GM19468 (cell line): ENCODE measurements around the gene GIGYF2.

Source experiments
- ATAC-seq: cut with Tn5 transposase; IDR thresholded peaks from one replicate; pipeline ENCODE4 v1.9.1; 2021; ENCODE audit warnings: mild to moderate bottlenecking, moderate library complexity, moderate number of reproducible peaks; ENCODE audit not compliant: unreplicated experiment; ENCODE audit errors: extremely low read depth

The GIGYF2 gene

GRCh38 chr2:232888839-232889529 lies 191.9 kb downstream of the GIGYF2 start:
- no peak for ATAC-seq

- no peak for ATAC-seq
Observed at GRCh38 chr2:232889876-232890401, 192.8 kb downstream of the GIGYF2 start.

DNA sequence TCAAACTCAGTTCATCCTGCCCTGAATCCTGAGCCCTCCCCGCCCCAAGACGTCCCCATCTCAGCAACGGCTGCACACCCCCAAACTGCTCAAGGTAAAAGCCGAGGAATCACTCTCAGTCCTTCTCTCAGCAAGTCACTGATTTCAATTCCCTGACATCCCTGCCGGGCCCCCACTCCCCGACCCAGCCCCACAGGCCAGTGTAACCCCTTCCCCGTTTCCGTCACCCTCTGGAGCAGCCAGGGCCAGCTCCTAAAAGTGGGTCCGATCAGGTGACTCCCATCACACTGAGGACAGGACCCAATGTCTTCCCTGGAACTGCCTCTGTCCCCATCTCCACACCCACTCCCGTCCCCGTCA lies 193.4 kb downstream of the GIGYF2 start:
- no peak for ATAC-seq

- no peak for ATAC-seq
Observed at GRCh38 chr2:232890896-232891601, 193.9 kb downstream of the GIGYF2 start.

DNA sequence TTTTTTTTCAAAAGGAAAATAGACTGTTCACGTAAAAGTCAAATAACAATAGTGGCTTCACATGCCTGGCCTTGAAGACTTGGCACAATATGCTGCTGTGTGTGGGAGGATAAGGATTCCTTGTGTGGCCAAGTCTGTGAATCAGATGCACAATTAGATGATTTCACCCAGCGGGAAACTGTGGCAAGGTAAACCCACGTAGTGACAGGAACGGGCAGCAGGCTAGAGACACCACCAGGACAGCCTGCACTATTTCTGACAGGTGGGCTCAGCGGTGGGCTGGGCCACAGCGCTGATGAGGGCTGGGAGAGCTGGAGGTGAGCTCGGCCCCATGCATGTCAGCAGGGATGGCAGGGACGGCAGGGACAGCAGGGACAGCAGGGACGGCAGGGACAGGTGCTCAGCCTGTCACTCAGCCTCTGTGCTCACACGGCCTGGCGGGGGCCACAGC lies 194.5 kb downstream of the GIGYF2 start:
- ATAC-seq, result no peak

- no peak for ATAC-seq
Observed at GRCh38 chr2:232892221-232892620, 195.1 kb downstream of the GIGYF2 start.

- no peak for ATAC-seq
Observed at GRCh38 chr2:232892843-232893242, 195.7 kb downstream of the GIGYF2 start.

DNA sequence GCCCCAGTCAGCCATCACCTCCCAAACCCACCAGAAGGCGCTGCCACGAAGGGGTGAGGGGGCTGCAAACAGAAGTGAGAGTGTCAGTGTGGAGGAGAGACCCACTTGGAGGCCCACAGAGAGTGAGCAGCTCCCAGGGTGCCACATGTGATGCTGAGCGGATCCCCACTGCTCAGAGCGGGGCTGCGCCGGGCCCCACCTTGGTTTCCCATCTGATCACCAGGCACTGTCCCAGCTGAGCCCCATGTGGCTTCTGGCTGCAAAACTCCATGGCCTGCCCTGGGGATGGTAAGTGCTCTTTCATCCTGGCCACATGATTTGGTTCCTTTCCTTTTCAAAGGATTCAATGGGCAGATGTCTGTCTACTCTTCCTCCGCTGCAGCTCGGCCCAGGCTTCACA lies 196.7 kb downstream of the GIGYF2 start:
- ATAC-seq, result no peak

DNA sequence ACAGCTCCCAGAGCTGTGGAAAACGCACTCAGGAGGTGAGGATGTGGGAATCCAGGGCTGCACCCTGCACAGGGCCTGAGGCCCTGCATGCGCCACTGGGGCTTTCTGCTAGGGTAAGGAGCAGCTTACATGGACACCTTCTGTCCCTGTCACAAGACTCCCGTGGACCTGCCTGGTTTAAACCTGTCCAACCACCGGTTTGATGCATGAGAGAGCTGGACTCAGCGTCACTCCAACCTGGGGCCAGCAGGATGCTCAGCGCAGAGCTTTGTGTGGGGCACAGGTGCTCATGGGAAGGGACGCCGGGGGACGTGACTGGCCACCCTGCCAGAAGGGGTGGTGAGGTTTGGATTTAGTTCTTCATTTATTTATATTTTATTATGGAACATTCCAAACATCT lies 197.1 kb downstream of the GIGYF2 start:
- no peak for ATAC-seq

DNA sequence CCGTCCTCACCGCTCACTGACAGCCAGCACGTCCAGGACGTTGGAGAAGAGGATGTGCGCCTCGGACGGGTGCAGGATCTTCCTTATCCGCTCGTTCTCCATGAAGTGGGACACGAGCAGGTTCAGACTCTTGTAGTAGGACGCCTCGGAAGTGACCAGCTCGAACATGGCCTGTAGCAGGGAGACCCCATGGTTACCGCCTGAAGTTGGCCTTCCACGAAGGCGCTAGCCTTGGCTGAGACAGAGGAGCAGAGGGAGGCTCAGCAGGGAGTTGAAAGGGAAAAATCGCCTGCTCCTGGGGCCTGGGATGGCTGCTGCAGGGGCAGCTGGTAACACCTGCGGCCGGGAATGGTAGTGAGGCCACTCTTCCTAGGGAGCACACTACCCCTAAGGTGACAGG lies 197.6 kb downstream of the GIGYF2 start:
- ATAC-seq, result no peak

- no peak for ATAC-seq
Observed at GRCh38 chr2:232896111-232896510, 199.0 kb downstream of the GIGYF2 start.

DNA sequence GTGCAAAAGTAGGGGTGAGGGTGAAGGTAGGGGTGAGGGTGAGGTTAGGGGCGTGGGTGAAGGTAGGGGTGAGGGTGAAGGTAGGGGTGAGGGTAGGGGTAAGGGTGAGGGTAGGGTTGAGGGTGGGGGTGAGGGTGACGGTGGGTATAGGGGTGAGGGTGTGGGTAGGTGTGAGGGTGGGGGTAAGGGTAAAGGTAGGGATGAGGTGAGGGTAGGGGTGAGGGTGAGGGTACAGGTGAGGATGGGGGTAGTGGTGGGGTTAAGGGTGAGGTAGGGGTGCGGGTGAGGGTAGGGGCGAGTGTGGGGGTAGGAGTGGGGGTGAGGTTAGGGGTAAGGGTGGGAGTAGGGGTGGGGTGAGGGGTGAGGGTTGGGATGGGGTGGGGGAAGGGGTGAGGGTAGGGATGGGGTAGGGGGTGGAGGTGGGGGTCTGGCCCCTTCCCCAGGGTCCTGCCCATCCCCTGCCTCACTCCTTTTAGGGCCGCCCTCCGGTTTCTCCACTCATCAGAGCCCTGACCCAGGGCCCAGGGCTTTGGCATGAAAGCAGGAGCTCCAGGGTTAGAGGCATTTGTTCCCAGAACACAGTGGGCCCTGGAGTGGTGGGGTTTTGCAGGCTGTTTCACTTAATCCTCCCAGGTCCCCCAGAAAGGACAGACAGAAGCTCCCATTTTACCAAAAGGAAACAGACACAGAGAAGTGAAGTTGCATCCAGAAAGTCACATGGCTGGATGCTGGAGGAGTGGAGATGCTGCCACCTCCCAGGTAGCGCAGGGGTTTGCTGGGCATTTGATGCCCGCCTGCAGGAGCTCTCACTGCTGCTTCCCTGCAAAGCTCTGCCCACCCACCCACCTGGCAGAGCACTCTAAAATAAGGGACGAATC lies 199.8 kb downstream of the GIGYF2 start:
- no peak for ATAC-seq

- no peak for ATAC-seq
Observed at GRCh38 chr2:232897598-232898408, 200.7 kb downstream of the GIGYF2 start.

DNA sequence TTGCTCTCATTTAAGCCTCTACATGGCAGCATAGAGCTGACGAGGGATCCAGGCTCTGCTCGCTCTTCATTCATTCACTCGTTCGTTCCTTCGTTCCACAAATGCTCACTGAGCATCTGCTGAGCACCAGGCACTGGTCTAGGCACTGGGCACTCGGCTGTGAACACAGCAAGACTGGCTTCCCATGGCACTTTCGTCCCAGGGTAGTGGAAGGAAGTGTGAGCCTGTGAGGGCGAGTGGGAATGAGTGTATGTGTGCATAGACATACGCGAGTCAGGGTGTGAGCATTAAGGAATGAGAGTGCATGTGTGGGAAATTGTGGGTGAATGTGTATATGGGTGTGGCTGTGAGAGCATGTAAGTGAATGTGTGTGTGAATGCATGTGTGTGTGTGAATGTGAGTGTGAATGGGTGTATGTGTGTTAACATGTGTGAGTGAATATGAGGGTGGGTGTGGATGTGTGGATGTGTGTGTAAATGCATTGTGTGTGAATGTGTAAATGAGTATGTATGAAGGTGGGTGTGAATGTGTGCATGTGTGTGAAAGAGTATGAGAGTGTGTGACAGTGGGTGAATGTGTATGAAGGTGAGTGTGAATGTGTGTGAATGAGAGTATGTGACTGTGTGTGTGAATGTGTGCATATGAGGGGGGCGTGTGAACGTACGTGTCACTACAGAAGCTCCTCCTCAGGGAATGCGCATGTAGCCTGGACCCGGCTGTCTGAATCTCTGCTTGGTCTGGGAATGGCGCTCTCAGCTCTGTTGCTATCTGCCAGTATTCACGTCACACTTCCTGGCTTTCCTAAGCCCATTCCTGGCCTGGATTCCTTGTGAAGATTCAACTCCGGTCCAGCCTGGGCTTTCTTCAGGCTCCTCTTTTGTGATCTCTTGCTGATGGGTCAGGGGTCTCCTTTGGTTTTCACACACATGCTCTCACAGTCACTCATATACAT lies 201.7 kb downstream of the GIGYF2 start:
- no peak for ATAC-seq

GRCh38 chr2:232900811-232901735 lies 203.9 kb downstream of the GIGYF2 start:
- ATAC-seq, result no peak

DNA sequence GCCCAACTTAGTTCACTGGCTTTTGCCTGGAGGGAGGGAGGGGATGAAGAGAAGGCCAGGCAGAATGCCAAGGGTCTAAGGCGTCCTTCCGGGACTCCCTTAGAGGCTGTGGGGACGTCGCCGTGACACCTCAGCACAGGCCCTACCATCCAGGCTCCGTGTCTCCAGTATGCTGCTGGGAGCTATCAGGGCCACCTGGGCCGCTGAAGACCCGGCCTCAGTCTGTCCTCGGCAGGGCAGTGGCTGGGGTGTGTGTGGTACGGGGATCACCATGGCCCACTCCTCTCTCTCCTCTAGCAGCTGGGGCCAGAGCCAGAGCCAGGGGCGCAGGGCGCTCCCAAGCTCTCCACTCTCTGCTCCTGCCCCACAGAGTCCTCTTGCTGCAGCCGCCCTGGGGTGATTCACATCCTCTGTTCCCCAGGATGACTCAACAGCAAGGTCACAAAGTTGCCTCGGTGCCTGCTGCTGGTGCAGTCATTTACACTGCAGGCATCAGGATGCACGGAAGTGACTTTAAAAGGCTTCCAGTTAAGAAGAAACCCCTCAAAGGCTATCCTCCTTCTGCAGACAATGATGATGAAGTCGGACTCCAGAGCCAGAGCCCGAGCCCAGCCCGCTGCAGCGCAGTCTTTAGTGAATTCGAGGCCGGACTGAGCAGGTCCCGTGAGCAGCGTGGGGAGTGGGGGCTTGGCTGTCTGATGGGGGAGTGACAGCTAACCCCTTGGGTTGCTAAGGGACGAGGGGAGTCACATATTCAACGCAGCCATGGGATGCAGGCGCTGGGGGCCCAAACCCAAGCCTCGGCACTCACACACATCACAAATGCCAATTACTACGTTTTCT lies 204.8 kb downstream of the GIGYF2 start:
- ATAC-seq, result no peak

DNA sequence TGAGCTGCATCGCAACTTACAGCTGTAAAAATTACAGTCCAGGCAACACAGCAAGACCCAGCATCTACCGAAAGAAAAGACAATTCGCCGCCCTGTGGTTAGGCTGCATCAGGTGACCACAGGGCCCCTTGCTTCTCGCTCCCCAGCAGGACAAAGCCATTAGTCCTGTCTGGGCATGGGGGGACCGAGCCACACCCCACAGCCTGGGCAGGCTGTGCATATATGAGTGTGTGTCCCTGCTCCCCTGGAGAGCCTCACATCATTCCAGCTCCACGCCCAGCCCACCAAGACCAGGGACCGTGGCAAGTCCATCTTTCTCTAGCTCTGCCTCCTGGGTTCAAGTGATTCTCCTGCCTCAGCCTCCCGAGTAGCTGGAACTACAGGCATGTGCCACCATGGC lies 206.9 kb downstream of the GIGYF2 start:
- no peak for ATAC-seq
